Left cardiac atrium (tissue), 4 donors: ENCODE measurements around the gene DPP10. TPM values are rescaled to one million over a fixed set of nuclear protein-coding genes. Genes with fewer than 3 reads are reported as not detected.
"Not testable (repeated sequence)": the region's sequence is repeated elsewhere in the genome, so short reads cannot be mapped to it uniquely, and the experiment has no call there.

Experiments
- ATAC-seq, 2 donors: fragments of 200-7000 bp; cut with Tn5 transposase; one replicate each; pipeline ENCODE4 v1.9.1; 2020; ENCODE audit warnings: mild to moderate bottlenecking in 2 of 2, moderate library complexity in 2 of 2
- DNase-seq: peaks from one replicate; pipeline ENCODE4 v3.0.0-alpha.2; 2020
- intact Hi-C, 2 donors: fragments of 100-400 bp; cut with DNase I; formaldehyde crosslinking; loops; one replicate each; pipeline versions ENCODE4 v1.14.1 to v1.15.1; 2022 to 2023
- long read RNA-seq: library from polyadenylated mRNA; unstranded; transcript quantifications from one replicate; pipeline ENCODE4 v2.0.0, GENCODE V29; 2021
- total RNA-seq, 2 donors: library from RNA; stranded (reverse); fragmentation: NEBNext Ultra II Directional; extraction: Animal tissue kit (Norgen Biotek cat#: 25700); gene quantifications; one replicate each; pipeline ENCODE4 v1.2.1, GENCODE V29; 2021
- donor health status: DM: no; HTN: yes; CAD: no.
- donor health status: DM: no; HTN: yes; CAD: no; lungs with severe emphysema.
- donor health status: DM: yes; HTN: yes; CAD: no.
- donor health status: Dilated cardiomyopathy.

Gene DPP10
- under 1 TPM; 0.38 to 0.50 TPM for total RNA-seq
- long read RNA-seq, result 0 reads

DNA sequence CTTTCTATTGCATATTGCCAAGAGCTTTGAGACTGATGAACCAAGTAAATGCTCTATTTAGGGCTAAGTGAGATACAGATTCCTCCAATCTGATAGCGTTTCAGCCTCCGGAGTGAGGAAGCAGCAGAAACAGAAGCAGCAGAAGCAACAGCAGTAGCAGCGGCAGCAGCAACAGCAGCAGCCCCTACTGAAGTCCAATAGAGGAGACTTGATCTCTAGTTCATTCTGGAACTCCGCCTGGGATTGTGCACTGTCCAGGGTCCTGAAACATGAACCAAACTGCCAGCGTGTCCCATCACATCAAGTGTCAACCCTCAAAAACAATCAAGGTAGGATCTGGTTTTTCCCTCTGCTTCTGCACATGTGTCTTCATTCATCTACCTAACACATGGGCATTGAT lies at the start of gene DPP10:
DPP10 (plus strand) TSS at position 132 of the 400 bp plus-strand sequence.
- peak; percentile 26 for DNase-seq
- ATAC-seq, result no peak
- intact Hi-C loops, result no loop called here

DNA sequence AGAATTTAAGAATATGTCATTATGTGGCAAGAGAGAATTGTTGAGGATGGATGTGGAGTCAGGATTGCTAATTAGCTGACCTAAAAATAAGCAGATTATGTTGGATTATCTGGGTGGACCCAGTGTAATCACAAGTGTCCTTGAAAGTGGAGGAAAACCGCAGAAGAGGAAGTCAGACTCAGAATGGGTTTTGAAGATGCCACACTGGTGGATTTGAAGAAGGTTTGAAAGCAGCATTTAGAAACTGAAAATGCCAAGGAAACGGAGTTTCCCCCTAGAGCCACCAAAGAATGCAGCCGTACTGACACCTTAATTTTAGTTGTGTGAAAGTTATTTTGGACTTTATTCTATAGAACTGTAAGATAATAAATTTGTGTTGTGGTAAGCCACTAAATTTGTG lies 41.6 kb upstream of the DPP10 start:
- DNase-seq, result no peak
- intact Hi-C loops, result no loop called here
- no peak for ATAC-seq

GRCh38 chr2:114405247-114406116 lies 37.0 kb upstream of the DPP10 start:
- intact Hi-C loops, result no loop called here
- peak; percentile 25 for DNase-seq
- ATAC-seq, result peak in 1 of 2 donors; percentile 53

DNA sequence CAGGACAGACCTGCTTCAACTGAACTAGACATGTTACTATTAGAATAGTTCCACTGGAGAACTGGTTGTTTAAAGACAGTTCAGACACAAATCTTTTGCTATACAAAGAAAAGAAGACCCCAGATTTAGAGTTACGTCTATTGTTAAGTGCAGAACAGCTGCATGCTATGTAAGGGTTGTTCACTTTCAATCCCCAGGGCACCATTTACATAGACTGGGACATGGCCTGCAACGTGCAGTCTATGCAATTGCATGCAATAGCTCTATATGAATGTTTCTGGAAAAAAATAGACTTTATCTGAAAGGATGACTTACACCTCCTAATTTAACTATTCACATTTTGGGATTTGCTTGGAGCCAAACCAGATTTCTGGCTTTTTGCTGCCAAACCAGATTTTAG lies 36.1 kb upstream of the DPP10 start:
- ATAC-seq, result no peak
- intact Hi-C loops, result no loop called here
- DNase-seq, result no peak

DNA sequence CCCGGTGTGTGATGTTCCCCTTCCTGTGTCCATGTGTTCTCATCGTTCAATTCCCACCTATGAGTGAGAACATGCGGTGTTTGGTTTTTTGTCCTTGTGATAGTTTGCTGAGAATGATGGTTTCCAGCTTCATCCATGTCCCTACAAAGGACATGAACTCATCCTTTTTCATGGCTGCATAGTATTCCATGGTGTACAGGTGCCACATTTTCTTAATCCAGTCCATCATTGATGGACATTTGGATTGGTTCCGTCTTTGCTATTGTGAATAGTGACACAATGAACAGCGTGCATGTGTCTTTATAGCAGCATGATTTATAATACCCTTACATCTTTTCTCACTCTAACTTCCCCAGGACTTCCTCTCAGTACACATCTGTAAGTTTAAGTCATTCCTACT lies 35.1 kb upstream of the DPP10 start:
- ATAC-seq, DNase-seq, intact Hi-C loops: not testable (repeated sequence)

DNA sequence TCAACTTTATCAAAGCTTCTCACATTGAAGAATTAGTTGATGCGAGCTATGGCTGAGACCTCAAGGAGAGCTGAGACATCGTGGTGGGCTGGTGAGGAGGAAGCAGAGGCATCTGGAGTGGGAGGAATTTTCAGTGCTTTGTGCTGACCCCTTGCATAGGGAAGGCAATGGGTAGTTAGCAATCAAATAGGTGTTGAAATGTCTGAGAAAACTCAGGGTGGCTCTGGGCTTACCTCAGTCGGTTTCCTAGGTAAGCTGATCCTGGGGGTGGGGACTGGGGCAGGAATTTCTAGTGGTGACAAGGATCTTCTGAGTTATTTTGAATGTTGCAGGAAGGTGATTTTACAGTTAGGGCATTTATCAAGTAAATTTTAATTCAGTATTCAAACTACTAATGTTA lies 20.7 kb upstream of the DPP10 start:
- intact Hi-C loops, result no loop called here
- DNase-seq (no peak), ATAC-seq (no peak)

- peak in 1 of 2 donors; percentile 39 for ATAC-seq
- intact Hi-C loops, result no loop called here
- DNase-seq, result no peak
Measured at GRCh38 chr2:114424699-114425098, 17.7 kb upstream of the DPP10 start.

DNA sequence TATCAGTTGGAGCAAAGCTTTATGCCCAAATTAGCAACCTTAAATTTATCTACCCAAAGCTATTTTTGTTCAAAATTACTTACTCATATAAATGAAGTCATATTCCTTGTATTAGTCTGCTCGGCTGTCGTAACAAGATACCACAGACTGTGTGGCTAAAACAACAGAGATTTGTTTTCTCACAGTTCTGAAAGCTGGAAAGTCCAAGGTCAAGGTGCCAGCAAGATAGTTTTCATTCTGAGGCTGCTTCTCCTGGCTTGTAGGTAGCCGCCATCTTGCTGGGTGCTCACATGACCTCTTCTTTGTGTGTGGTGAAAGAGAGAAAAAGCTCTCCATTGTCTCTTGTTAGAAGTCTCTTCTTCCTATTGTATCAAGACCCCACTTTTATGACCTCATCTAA lies 15.7 kb upstream of the DPP10 start:
- no peak for DNase-seq
- peak in 1 of 2 donors; percentile 46 for ATAC-seq
- intact Hi-C loops, result no loop called here

DNA sequence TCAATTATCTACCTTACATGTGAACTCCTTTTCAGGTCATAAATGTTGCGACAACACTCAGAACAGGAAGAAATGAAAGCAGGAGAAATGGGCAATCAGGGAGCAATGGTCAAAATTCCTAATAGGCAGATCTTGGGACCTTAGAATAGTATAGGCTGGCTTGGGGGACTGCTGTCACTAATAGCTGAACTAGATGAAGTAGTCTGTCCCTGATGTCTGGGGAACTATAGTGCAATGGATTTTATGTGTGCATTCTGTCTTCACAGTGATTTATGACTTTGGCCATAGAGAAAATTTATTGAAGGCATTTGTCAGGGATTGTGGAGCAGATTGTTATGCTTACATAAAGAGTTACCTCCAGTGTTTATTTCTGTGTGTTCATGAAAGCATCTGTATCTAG lies 6.1 kb upstream of the DPP10 start:
- no peak for ATAC-seq
- intact Hi-C loops, result no loop called here
- DNase-seq, result no peak

- DNase-seq, result no peak
- intact Hi-C loops, result no loop called here
- ATAC-seq, result no peak
Measured at GRCh38 chr2:114446571-114446970, 4.1 kb downstream of the DPP10 start.

- intact Hi-C loops, result no loop called here
- no peak for ATAC-seq
- DNase-seq, result no peak
Measured at GRCh38 chr2:114450639-114451038, 8.2 kb downstream of the DPP10 start.

GRCh38 chr2:114456566-114456965 lies 14.1 kb downstream of the DPP10 start:
- no peak for DNase-seq
- intact Hi-C loops, result no loop called here
- ATAC-seq, result no peak

GRCh38 chr2:114457956-114458355 lies 15.5 kb downstream of the DPP10 start:
- ATAC-seq (no peak), DNase-seq (no peak)
- intact Hi-C loops, result no loop called here

- intact Hi-C loops, result no loop called here
- DNase-seq, result no peak
- ATAC-seq, result no peak
Measured at GRCh38 chr2:114461116-114461515, 18.7 kb downstream of the DPP10 start.

DNA sequence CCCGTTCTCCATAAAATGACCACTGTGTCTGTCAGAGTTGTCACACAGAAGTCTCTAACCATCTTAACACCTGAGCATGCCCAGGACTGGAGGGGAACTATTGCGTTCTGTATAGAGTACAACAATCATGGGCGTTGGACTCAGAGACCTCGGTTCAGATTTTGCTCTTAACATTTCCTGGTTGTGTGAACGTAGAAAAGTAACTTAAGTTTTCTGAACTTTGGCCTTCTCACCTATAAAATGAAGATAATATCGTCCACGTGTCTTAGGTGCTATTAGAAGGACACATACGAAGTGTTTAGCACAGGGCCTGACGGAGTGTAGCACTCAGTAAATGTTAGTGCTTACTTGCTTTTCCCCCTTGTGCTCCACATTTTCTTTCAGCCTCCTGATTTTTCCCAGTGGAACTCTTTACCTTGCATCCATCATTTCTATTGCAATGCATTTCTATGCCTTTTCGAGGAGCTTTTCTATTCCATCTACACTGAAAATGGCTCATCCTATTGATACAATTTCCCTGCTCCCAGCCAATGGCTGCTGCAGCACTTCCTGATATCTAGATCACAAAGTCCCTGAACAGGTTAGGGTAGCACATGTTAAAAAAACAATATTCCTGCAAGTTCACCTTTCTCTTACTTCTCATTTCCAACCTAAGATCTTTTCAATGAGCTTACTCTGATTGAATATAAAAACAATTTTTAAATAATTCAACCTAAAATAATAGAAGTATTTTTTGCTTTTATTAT lies 22.7 kb downstream of the DPP10 start:
- DNase-seq, result no peak
- no peak for ATAC-seq
- intact Hi-C loops, result no loop called here

DNA sequence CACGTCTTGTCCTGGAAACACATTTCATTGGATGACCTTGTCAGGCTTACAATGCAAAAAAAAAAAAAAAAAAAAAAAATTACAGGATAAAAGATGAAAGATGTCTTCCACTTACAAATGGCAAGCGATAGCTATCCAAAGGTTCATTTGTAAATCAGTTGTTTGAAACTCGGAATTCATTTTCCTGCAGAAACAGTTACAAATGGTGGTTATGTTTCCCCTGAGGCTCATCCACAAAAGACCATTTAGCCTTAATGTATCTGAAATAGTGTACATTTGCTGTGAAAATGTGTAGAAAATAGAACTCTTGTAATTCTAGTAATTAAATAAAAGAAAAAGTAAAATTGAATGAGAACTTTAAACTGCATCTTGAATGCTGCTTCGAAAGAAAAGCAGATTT lies 25.9 kb downstream of the DPP10 start:
- intact Hi-C loops, result no loop called here
- DNase-seq (no peak), ATAC-seq (no peak)

DNA sequence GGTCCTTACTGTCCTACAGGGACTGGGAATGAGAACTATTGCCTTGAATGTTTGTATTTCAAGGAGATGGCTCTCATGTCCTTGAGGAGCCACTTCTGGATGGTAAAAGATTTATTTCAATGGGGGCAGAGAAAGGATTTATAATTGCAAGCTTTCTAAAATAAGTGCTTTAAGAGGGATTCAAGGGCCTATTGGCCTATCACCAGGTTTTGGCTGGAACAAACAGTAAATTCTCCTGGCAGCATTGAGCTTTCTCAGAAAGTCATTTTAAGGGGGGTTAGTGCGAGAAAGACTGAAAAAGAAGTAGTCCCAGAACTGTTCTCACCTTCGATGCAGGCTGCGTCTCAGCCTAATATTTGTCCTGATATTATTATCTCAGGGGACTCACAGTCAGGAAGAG lies 29.8 kb downstream of the DPP10 start:
- DNase-seq (no peak), ATAC-seq (no peak)
- intact Hi-C loops, result no loop called here

GRCh38 chr2:114472726-114473125 lies 30.3 kb downstream of the DPP10 start:
- no peak for DNase-seq
- intact Hi-C loops, result no loop called here
- ATAC-seq, result no peak

DNA sequence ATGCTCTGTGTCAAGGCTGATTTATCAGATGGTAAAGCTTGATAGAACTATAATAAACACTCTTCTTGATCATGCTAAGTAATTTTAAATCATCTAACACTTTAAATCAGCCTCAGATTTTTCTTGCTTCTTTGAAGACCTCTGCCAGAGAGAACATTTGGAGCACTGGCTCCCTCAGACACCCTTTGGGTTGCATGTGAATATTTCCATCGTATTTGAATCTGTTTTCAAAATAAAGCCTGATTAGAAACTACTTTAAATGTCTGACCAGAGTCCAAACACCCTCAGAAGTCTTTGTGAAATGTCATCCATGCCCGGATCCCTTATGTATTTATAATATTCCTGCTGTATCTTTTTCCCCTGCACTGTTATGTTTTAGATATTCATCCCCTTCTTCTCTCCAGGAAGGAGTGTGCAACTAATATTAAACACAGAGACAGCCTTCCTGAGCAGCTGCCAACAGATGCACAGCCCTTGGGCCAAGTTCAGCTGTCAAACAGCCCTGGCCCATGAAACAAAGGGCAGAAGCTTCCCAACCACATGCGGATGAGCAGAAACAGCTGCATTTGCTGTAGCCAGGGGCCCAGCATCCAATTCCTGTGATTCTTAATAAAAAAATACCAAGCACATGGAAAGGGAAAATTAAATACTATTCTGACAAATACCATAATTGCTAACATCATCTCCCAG lies 46.5 kb downstream of the DPP10 start:
- ATAC-seq (no peak), DNase-seq (no peak)
- intact Hi-C loops, result no loop called here

DNA sequence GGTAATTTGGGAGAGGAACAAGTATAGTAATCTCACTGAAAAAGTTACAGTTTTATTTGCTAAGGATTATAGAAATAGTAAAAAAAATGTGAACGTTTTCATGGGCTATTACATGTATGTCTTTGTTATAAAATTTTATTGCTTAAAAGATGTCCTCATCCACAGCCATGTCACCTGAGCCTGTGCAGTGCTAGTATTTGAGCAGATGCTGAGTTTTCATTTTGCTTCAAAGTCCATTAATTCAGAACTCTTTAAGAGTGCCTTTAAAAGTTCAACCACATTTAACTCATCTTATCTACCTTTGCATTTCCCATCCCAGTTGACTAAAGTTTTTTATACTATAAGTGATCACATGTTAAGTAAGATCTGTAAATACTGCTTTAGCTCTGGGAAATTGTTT lies 52.6 kb downstream of the DPP10 start:
- no peak for DNase-seq
- intact Hi-C loops, result no loop called here
- ATAC-seq, result no peak
